H1 (cell line): ENCODE results near the gene PALD1. TPM values are rescaled to one million over a fixed set of nuclear protein-coding genes. Genes with fewer than 3 reads are reported as not detected.

Experiments
- CTCF ChIA-PET: fragments of 300-600 bp; sonication (Branson Sonifier 250); formaldehyde crosslinking; loops from one replicate; lab custom pipeline; 2021; ENCODE audit not compliant: partially characterized antibody; lab: Charles Lee
- POLR2A ChIA-PET: fragments of 300-600 bp; sonication (Branson Sonifier 250); formaldehyde crosslinking; loops from one replicate; lab custom pipeline; 2021; ENCODE audit warnings: inconsistent platforms; ENCODE audit not compliant: partially characterized antibody; lab: Charles Lee
- DNase-seq, 2 experiments: peaks; one replicate each; pipeline versions ENCODE4 v3.0.0 to v3.0.0-alpha.2; 2010 to 2022; ENCODE audit warnings: low spot score in 2 of 2, low read depth in 1 of 2, mixed read lengths in 1 of 2
- FAIRE-seq: peaks from 2 replicates; lab custom pipeline; 2011; peaks lifted over from hg19 to GRCh38; lab: Jason Lieb, UNC
- H2AFZ ChIP-seq: 2 replicates; pipeline ENCODE4 v1.8.1; 2012; ENCODE audit warnings: low read length, inconsistent platforms
- H2AK5ac ChIP-seq: 2 replicates; pipeline ENCODE4 v1.6.1; 2013; ENCODE audit warnings: low read depth, low read length
- H2BK120ac ChIP-seq: replicated peaks from 2 replicates; pipeline ENCODE3; 2013; ENCODE audit warnings: low read depth, low read length, inconsistent platforms
- H2BK12ac ChIP-seq: 2 replicates; pipeline ENCODE4 v1.6.1; 2013; ENCODE audit warnings: low read depth, low read length
- H2BK15ac ChIP-seq: 2 replicates; pipeline ENCODE4 v1.6.1; 2013; ENCODE audit warnings: low read length
- H2BK20ac ChIP-seq: 2 replicates; pipeline ENCODE4 v1.6.1; 2013; ENCODE audit warnings: low read length
- H2BK5ac ChIP-seq: 2 replicates; pipeline ENCODE4 v1.6.1; 2013; ENCODE audit warnings: low read depth, low read length
- H3K14ac ChIP-seq: 2 replicates; pipeline ENCODE4 v1.6.1; 2013; ENCODE audit warnings: inconsistent platforms; ENCODE audit not compliant: insufficient read length
- H3K18ac ChIP-seq: 2 replicates; pipeline ENCODE4 v1.6.1; 2013; ENCODE audit warnings: low read length; ENCODE audit errors: extremely low read depth
- H3K23ac ChIP-seq: 2 replicates; pipeline ENCODE4 v1.6.1; 2013; ENCODE audit warnings: inconsistent platforms; ENCODE audit not compliant: insufficient read length
- H3K23me2 ChIP-seq: 2 replicates; pipeline ENCODE4 v1.6.1; 2013; ENCODE audit warnings: low read depth, low read length
- H3K27ac ChIP-seq: 2 replicates; pipeline ENCODE4 v1.6.1; 2011; ENCODE audit warnings: low read depth, low read length, inconsistent platforms
- H3K27me3 ChIP-seq, 4 experiments: replicated peaks in 1 of 4; 1 replicate in 1 of 4; 2 replicates in 3 of 4; pipeline versions ENCODE4 v1.6.1 to v1.8.1; 2011 to 2013; ENCODE audit warnings: low read length in 3 of 4, mild to moderate bottlenecking in 3 of 4, inconsistent platforms in 2 of 4, mixed read lengths in 2 of 4, moderate library complexity in 1 of 4; ENCODE audit not compliant: control insufficient read depth in 3 of 4, insufficient read depth in 3 of 4; ENCODE audit errors: extremely low read depth in 1 of 4
- H3K36me3 ChIP-seq, 4 experiments: 2 replicates each; pipeline versions ENCODE4 v1.6.1 to v1.8.1; 2011 to 2013; ENCODE audit warnings: mild to moderate bottlenecking in 4 of 4, low read length in 3 of 4, moderate library complexity in 2 of 4, control low read depth in 1 of 4, inconsistent platforms in 1 of 4; ENCODE audit not compliant: insufficient read depth in 4 of 4, control insufficient read depth in 2 of 4
- H3K4ac ChIP-seq: replicated peaks from 2 replicates; pipeline ENCODE3; 2013; ENCODE audit warnings: low read length, low read depth, mixed read lengths, inconsistent platforms; ENCODE audit not compliant: insufficient read length
- H3K4me1 ChIP-seq, 4 experiments: replicated peaks in 1 of 4; 1 replicate in 1 of 4; 2 replicates in 3 of 4; pipeline versions ENCODE4 v1.6.1 to v1.8.1; 2011 to 2013; ENCODE audit warnings: low read length in 3 of 4, inconsistent platforms in 2 of 4, mixed read lengths in 1 of 4; ENCODE audit not compliant: insufficient read depth in 4 of 4, control insufficient read depth in 3 of 4
- H3K4me2 ChIP-seq, 2 experiments: 2 replicates each; pipeline versions ENCODE4 v1.6.1 to v1.8.1; 2011 to 2013; ENCODE audit warnings: low read depth in 2 of 2, low read length in 2 of 2, control low read depth in 1 of 2, inconsistent platforms in 1 of 2, mild to moderate bottlenecking in 1 of 2; ENCODE audit not compliant: insufficient read depth in 1 of 2
- H3K4me3 ChIP-seq, 4 experiments: fragments of 200-600, 300-600 bp in 1 of 4; sonication (generic), shearing (Covaris generic), sonication (Bioruptor Twin) in 1 of 4; 2 replicates each; pipeline versions ENCODE4 v1.5.1 to v1.8.1; 2011 to 2016; ENCODE audit warnings: low read length in 4 of 4, low read depth in 3 of 4, control low read depth in 2 of 4, inconsistent platforms in 2 of 4, mild to moderate bottlenecking in 2 of 4, mixed read lengths in 1 of 4, moderate library complexity in 1 of 4; ENCODE audit not compliant: insufficient read depth in 2 of 4; ENCODE audit errors: extremely low read depth in 1 of 4
- H3K56ac ChIP-seq: replicated peaks from 2 replicates; pipeline ENCODE3; 2013; ENCODE audit warnings: low read depth, mild to moderate bottlenecking, mixed read lengths, low read length, inconsistent platforms; ENCODE audit not compliant: insufficient read length
- H3K79me1 ChIP-seq: 2 replicates; pipeline ENCODE4 v1.6.1; 2013; ENCODE audit warnings: low read depth, low read length, control low read depth
- H3K79me2 ChIP-seq, 2 experiments: 2 replicates each; pipeline versions ENCODE4 v1.6.1 to v1.8.1; 2012 to 2013; ENCODE audit warnings: low read length in 2 of 2, mild to moderate bottlenecking in 2 of 2, inconsistent platforms in 1 of 2; ENCODE audit not compliant: insufficient read depth in 2 of 2, control insufficient read depth in 1 of 2
- H3K9ac ChIP-seq, 4 experiments: replicated peaks in 1 of 4; 1 replicate in 1 of 4; 2 replicates in 3 of 4; pipeline versions ENCODE4 v1.6.1 to v1.8.1; 2011 to 2013; ENCODE audit warnings: low read depth in 3 of 4, low read length in 3 of 4, control low read depth in 2 of 4, mild to moderate bottlenecking in 2 of 4, moderate library complexity in 2 of 4, inconsistent platforms in 1 of 4; ENCODE audit errors: extremely low read depth in 1 of 4
- H3K9me3 ChIP-seq, 2 experiments: 2 replicates each; pipeline versions ENCODE4 v1.6.1 to v1.8.1; 2012 to 2013; ENCODE audit warnings: mild to moderate bottlenecking in 2 of 2, moderate library complexity in 2 of 2, control low read depth in 1 of 2, inconsistent platforms in 1 of 2, low read depth in 1 of 2, low read length in 1 of 2, mixed read lengths in 1 of 2; ENCODE audit not compliant: insufficient read depth in 2 of 2
- H4K20me1 ChIP-seq, 2 experiments: replicated peaks in 1 of 2; 2 replicates each; pipeline versions ENCODE3 to v1.8.1; 2011 to 2013; ENCODE audit warnings: inconsistent platforms in 2 of 2, low read length in 2 of 2, mild to moderate bottlenecking in 1 of 2; ENCODE audit not compliant: insufficient read depth in 2 of 2, control insufficient read depth in 1 of 2
- H4K5ac ChIP-seq: 2 replicates; pipeline ENCODE4 v1.6.1; 2013; ENCODE audit warnings: low read length, low read depth, mixed read lengths, inconsistent platforms; ENCODE audit not compliant: insufficient read length
- H4K8ac ChIP-seq: 2 replicates; pipeline ENCODE4 v1.8.0; 2013; ENCODE audit warnings: mild to moderate bottlenecking, moderate library complexity, low read length, inconsistent platforms; ENCODE audit not compliant: insufficient read depth; ENCODE audit errors: extremely low read depth
- H4K91ac ChIP-seq: replicated peaks from 2 replicates; pipeline ENCODE3; 2013; ENCODE audit warnings: low read length, mixed read lengths, inconsistent platforms; ENCODE audit not compliant: insufficient read length
- BCL11A ChIP-seq, 2 experiments: IDR thresholded peaks; one replicate each; pipeline ENCODE4 v1.6.1; 2011; ENCODE audit warnings: low read depth in 2 of 2, low read length in 2 of 2, mild to moderate bottlenecking in 2 of 2
- CEBPB ChIP-seq: IDR thresholded peaks from 2 replicates; pipeline ENCODE4 v1.6.1; 2012; ENCODE audit warnings: low read depth, low read length
- EP300 ChIP-seq, 2 experiments: IDR thresholded peaks; 1 replicate in 1 of 2; 2 replicates in 1 of 2; pipeline ENCODE4 v1.6.1; 2011 to 2012; ENCODE audit warnings: low read depth in 2 of 2, low read length in 2 of 2, mild to moderate bottlenecking in 2 of 2, borderline replicate concordance in 1 of 2, inconsistent platforms in 1 of 2, moderate library complexity in 1 of 2
- GTF2F1 ChIP-seq: IDR thresholded peaks from 2 replicates; pipeline ENCODE4 v1.6.1; 2012; ENCODE audit warnings: low read depth, low read length, improper control_type of control experiment, borderline replicate concordance
- KDM4A ChIP-seq: IDR thresholded peaks from one replicate; pipeline ENCODE4 v1.7.1; 2012; ENCODE audit warnings: low read depth, mild to moderate bottlenecking, moderate library complexity, low read length, inconsistent platforms; ENCODE audit not compliant: severe bottlenecking
- NRF1 ChIP-seq: IDR thresholded peaks from 2 replicates; pipeline ENCODE4 v1.6.1; 2011; ENCODE audit warnings: mild to moderate bottlenecking, low read depth, low read length, improper control_type of control experiment
- POLR2A ChIP-seq, 2 experiments: IDR thresholded peaks; 1 replicate in 1 of 2; 2 replicates in 1 of 2; pipeline ENCODE4 v1.6.1; 2011; ENCODE audit warnings: low read depth in 2 of 2, low read length in 2 of 2, mild to moderate bottlenecking in 2 of 2; ENCODE audit errors: control extremely low read depth in 1 of 2
- POLR2AphosphoS5 ChIP-seq: IDR thresholded peaks from 2 replicates; pipeline ENCODE4 v1.6.1; 2011; ENCODE audit warnings: low read depth, low read length
- SIRT6 ChIP-seq: IDR thresholded peaks from one replicate; pipeline ENCODE4 v1.7.1; 2012; ENCODE audit warnings: low read length, inconsistent platforms
- SIX5 ChIP-seq: IDR thresholded peaks from 2 replicates; pipeline ENCODE4 v1.6.1; 2011; ENCODE audit warnings: mild to moderate bottlenecking, low read depth, low read length
- SP4 ChIP-seq: IDR thresholded peaks from 2 replicates; pipeline ENCODE4 v1.6.1; 2012; ENCODE audit warnings: low read length, inconsistent platforms
- SUZ12 ChIP-seq: fragments of 200-600 bp; sonication (generic); IDR thresholded peaks from 2 replicates; pipeline ENCODE4 v1.6.1; 2012; ENCODE audit warnings: mild to moderate bottlenecking, inconsistent platforms, low read length, moderate library complexity, mixed read lengths
- TAF1 ChIP-seq: IDR thresholded peaks from 2 replicates; pipeline ENCODE4 v1.6.1; 2011; ENCODE audit warnings: mild to moderate bottlenecking, low read depth, low read length
- TCF12 ChIP-seq: IDR thresholded peaks from 2 replicates; pipeline ENCODE4 v1.6.1; 2011; ENCODE audit warnings: low read depth, mild to moderate bottlenecking, low read length
- WGBS, 2 experiments: shearing (Covaris generic) in 1 of 2; methylation state at CpG; one replicate each; pipeline versions ENCODE4 v1.1.6 to v1.1.7; 2013 to 2015; ENCODE audit warnings: low lambda C conversion rate in 2 of 2, mixed read lengths in 2 of 2, inconsistent platforms in 1 of 2, low coverage in 1 of 2, missing lambda C conversion rate in 1 of 2; ENCODE audit not compliant: insufficient replicate concordance in 2 of 2, insufficient coverage in 1 of 2, insufficient read length in 1 of 2; ENCODE audit errors: extremely low coverage in 1 of 2, missing lambda C conversion rate in 1 of 2; 5-methylcytosine and 5-hydroxymethylcytosine counted together
- polyA plus RNA-seq, 7 experiments: library from polyadenylated mRNA; depleted of rRNA in 3 of 7; stranded (reverse) in 5 of 7; unstranded in 2 of 7; fragments of >200 nt in 5 of 7; fragments of 200-250 nt in 2 of 7; gene quantifications; 1 replicate in 5 of 7; 2 replicates in 1 of 7; 4 replicates in 1 of 7; pipeline versions ENCODE4 v1.2.1 to v1.2.3, GENCODE V29; 2011 to 2013; ENCODE audit warnings: missing spikeins in 2 of 7, mixed read lengths in 2 of 7
- total RNA-seq: library from RNA; stranded (reverse); fragmentation: NEBNext Ultra II Directional; extraction: Animal tissue kit (Norgen Biotek cat#: 25700); gene quantifications from 2 replicates; pipeline ENCODE4 v1.2.1, GENCODE V29; 2021
- TF ChIP-seq, protein P1 (sequence below): IDR thresholded peaks from 2 replicates; pipeline ENCODE4 v1.6.1; 2012; ENCODE audit warnings: inconsistent platforms

PALD1 gene
- total and polyA plus RNA-seq, 2 of the 8 experiments (the other 6 are each of a cell fraction or from before 2014, with no cell fraction given), result 13.3 to 32.8 TPM

DNA sequence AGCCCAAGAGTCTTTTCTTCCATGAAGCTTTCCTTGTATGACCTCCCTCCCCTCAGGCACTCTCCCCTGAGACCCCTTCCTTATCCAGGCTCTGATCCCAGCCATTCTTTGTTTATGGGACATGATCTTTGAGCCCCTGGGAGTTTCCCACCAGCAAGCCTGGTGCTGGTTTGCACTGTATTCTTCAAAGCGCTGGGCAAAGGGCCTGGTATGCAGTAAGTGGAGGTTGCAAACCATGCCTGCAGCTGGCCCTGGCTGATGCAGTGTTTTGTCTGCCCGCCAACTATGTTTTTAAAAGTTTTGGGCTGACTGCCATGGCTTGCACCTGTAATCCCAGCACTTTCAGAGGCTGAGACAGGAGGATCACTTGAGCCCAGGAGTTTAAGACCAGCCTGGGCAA is 30.3 kb upstream of the PALD1 start:
- no peaks in the 10 kb centered on the region for H3K9me3 ChIP-seq
- ChIA-PET CTCF (interaction anchor here (0.6 to 43.0 kb wide), 7 partner anchors 10 to 1430 kb away, joined by 3 to 908 read pairs (median 3); no protein-coding TSS in a partner anchor), POLR2A (interaction anchor here (0.9 to 1.2 kb wide), 2 partner anchors 10 to 24 kb away, joined by 3 read pairs; no protein-coding TSS in a partner anchor)
- H3K18ac ChIP-seq, result no peak overlapping the region
- H2BK120ac ChIP-seq, result no peak overlapping the region
- H3K23ac ChIP-seq, result no peak overlapping the region
- no peak overlapping the region for H2AFZ ChIP-seq
- no peaks in the 10 kb centered on the region for H3K79me1 ChIP-seq
- no peak overlapping the region for H4K91ac ChIP-seq
- no peaks in the 10 kb centered on the region for H3K36me3 ChIP-seq
- H3K4me3 ChIP-seq, result no peak overlapping the region
- no peaks in the 10 kb centered on the region for H4K20me1 ChIP-seq
- no peak overlapping the region for H4K5ac ChIP-seq
- no peak overlapping the region for H3K27ac ChIP-seq
- no peak overlapping the region; the same call in 1 of the 2 replicates for H2AK5ac ChIP-seq
- no peak overlapping the region for H3K9ac ChIP-seq
- no peak overlapping the region for H2BK20ac ChIP-seq
- no peak overlapping the region for H3K4ac ChIP-seq
- 80% methylated on average over 2 of the region's 2 CpGs; no CpG with 5 or more reads in 1 of the 2 experiments for WGBS, 2 experiments
- DNase-seq (no peak), FAIRE-seq (no peak)
- H3K4me1 ChIP-seq, result peaks cover 1 to 13% (median 5%) of the 10 kb centered on the region in 4 experiments; a peak in 6 of 7 replicates
- H2BK12ac ChIP-seq, result no peak overlapping the region
- no peak overlapping the region for H3K4me2 ChIP-seq
- H3K79me2 ChIP-seq, result no peaks in the 10 kb centered on the region
- H2BK15ac ChIP-seq, result no peak overlapping the region
- H3K23me2 ChIP-seq, result no peaks in the 10 kb centered on the region
- peaks cover 0 to 6% (median 0%) of the 10 kb centered on the region in 4 experiments; a peak in 2 of 7 replicates for H3K27me3 ChIP-seq
- H3K56ac ChIP-seq, result no peak overlapping the region
- no peak overlapping the region for H3K14ac ChIP-seq
- no peak overlapping the region for H2BK5ac ChIP-seq
- no peak overlapping the region for H4K8ac ChIP-seq
- TF ChIP-seq POLR2AphosphoS5 (no peak), CEBPB (no peak), GTF2F1 (no peak), EP300 (IDR thresholded peaks at IDR 0.05; ENCODE audit: borderline replicate concordance in 1 of 2, low read depth in 2 of 2, low read length in 2 of 2) (no peak), KDM4A (no peak), SUZ12 (no peak), SP4 (no peak), BCL11A (IDR thresholded peaks at IDR 0.05; ENCODE audit: low read depth in 2 of 2, low read length in 2 of 2) (no peak), TCF12 (no peak), NRF1 (no peak), TAF1 (no peak), POLR2A (IDR thresholded peaks at IDR 0.05; ENCODE audit: control extremely low read depth in 1 of 2, low read depth in 2 of 2, low read length in 2 of 2) (no peak), SIRT6 (no peak), SIX5 (no peak)
- TF ChIP-seq, protein P1, sequence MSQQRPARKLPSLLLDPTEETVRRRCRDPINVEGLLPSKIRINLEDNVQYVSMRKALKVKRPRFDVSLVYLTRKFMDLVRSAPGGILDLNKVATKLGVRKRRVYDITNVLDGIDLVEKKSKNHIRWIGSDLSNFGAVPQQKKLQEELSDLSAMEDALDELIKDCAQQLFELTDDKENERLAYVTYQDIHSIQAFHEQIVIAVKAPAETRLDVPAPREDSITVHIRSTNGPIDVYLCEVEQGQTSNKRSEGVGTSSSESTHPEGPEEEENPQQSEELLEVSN, result no peak
